HEK293 (cell line): ENCODE results near the gene TAGLN2.

Experiments
- CTCF ChIP-seq: fragments of 450-650 bp; formaldehyde crosslinking; IDR thresholded peaks from 2 replicates; pipeline ENCODE4 v1.5.1; 2016; ENCODE audit warnings: missing biosample characterization, missing genetic modification characterization
- REPIN1 ChIP-seq: fragments of 450-650 bp; formaldehyde crosslinking; IDR thresholded peaks from 2 replicates; pipeline ENCODE4 v1.5.1; 2017; ENCODE audit warnings: missing biosample characterization, missing genetic modification characterization, low read depth
- ZBTB48 ChIP-seq: fragments of 450-650 bp; formaldehyde crosslinking; IDR thresholded peaks from 2 replicates; pipeline ENCODE4 v1.5.1; 2016; ENCODE audit warnings: missing biosample characterization, missing genetic modification characterization
- ZNF324 ChIP-seq: fragments of 450-650 bp; formaldehyde crosslinking; IDR thresholded peaks from 2 replicates; pipeline ENCODE4 v1.5.1; 2016; ENCODE audit warnings: missing biosample characterization, missing genetic modification characterization
- ZNF654 ChIP-seq: fragments of 450-650 bp; formaldehyde crosslinking; IDR thresholded peaks from 2 replicates; pipeline ENCODE4 v1.5.1; 2016; ENCODE audit warnings: low read depth, missing biosample characterization, missing genetic modification characterization
- ZNF843 ChIP-seq: fragments of 450-650 bp; formaldehyde crosslinking; IDR thresholded peaks from 2 replicates; pipeline ENCODE4 v1.5.1; 2016; ENCODE audit warnings: missing biosample characterization, missing genetic modification characterization
- ZSCAN18 ChIP-seq: fragments of 450-650 bp; formaldehyde crosslinking; IDR thresholded peaks from 2 replicates; pipeline ENCODE4 v1.5.1; 2016; ENCODE audit warnings: missing biosample characterization, missing genetic modification characterization
- TF ChIP-seq, protein P1 (sequence below): fragments of 450-650 bp; formaldehyde crosslinking; IDR thresholded peaks from 2 replicates; pipeline ENCODE4 v1.5.1; 2016; ENCODE audit warnings: missing biosample characterization, missing genetic modification characterization

- no peak for TF ChIP-seq ZBTB48
- no peak for TF ChIP-seq ZNF654 (tag by site-specific recombination)
- TF ChIP-seq, protein P1, sequence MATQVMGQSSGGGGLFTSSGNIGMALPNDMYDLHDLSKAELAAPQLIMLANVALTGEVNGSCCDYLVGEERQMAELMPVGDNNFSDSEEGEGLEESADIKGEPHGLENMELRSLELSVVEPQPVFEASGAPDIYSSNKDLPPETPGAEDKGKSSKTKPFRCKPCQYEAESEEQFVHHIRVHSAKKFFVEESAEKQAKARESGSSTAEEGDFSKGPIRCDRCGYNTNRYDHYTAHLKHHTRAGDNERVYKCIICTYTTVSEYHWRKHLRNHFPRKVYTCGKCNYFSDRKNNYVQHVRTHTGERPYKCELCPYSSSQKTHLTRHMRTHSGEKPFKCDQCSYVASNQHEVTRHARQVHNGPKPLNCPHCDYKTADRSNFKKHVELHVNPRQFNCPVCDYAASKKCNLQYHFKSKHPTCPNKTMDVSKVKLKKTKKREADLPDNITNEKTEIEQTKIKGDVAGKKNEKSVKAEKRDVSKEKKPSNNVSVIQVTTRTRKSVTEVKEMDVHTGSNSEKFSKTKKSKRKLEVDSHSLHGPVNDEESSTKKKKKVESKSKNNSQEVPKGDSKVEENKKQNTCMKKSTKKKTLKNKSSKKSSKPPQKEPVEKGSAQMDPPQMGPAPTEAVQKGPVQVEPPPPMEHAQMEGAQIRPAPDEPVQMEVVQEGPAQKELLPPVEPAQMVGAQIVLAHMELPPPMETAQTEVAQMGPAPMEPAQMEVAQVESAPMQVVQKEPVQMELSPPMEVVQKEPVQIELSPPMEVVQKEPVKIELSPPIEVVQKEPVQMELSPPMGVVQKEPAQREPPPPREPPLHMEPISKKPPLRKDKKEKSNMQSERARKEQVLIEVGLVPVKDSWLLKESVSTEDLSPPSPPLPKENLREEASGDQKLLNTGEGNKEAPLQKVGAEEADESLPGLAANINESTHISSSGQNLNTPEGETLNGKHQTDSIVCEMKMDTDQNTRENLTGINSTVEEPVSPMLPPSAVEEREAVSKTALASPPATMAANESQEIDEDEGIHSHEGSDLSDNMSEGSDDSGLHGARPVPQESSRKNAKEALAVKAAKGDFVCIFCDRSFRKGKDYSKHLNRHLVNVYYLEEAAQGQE (tag by site-specific recombination) = no peak
- no peak for TF ChIP-seq ZNF324 (tag by site-specific recombination)
- no peak for TF ChIP-seq CTCF (tag by site-specific recombination)
- TF ChIP-seq REPIN1 (tag by site-specific recombination) = no peak
- no peak for TF ChIP-seq ZNF843 (tag by site-specific recombination)
- TF ChIP-seq ZSCAN18 (tag by site-specific recombination) = no peak
These were observed 6.5 kb upstream of the TAGLN2 start for GRCh38 chr1:159931795-159932173.
